HepG2 (cell line): ENCODE data around the gene TXNDC11. TPM values are rescaled to one million over a fixed set of nuclear protein-coding genes. Genes with fewer than 3 reads are reported as not detected.
A peak's percentile ranks its signal among the peaks of the same experiment; 100 is the strongest.

Experiments
- ADNP ChIP-seq: sonication (generic); formaldehyde crosslinking; IDR thresholded peaks from 2 replicates; pipeline ENCODE4 v1.4.0; 2020; ENCODE audit warnings: missing genetic modification reagents
- CBFB ChIP-seq: sonication (generic); formaldehyde crosslinking; IDR thresholded peaks from 2 replicates; pipeline ENCODE4 v1.4.0; 2020; ENCODE audit warnings: missing genetic modification reagents
- CCAR2 ChIP-seq: fragments of 200-400 bp; formaldehyde crosslinking; optimal IDR thresholded peaks from 2 replicates; pipeline ENCODE3; 2018; ENCODE audit warnings: low read depth, mild to moderate bottlenecking, low read length, moderate library complexity
- FOXC1 ChIP-seq: sonication (generic); formaldehyde crosslinking; IDR thresholded peaks from 2 replicates; pipeline ENCODE4 v1.8.0; 2022; ENCODE audit warnings: mild to moderate bottlenecking, missing genetic modification reagents, borderline replicate concordance
- HIVEP1 ChIP-seq: sonication (generic); formaldehyde crosslinking; IDR thresholded peaks from 2 replicates; pipeline ENCODE4 v1.4.0; 2020; ENCODE audit warnings: mild to moderate bottlenecking, missing genetic modification reagents
- HOXA9 ChIP-seq: sonication (generic); formaldehyde crosslinking; IDR thresholded peaks from 2 replicates; pipeline ENCODE4 v1.8.1; 2022; ENCODE audit warnings: missing genetic modification reagents, mild to moderate bottlenecking, moderate library complexity, borderline replicate concordance
- KLF15 ChIP-seq: sonication (generic); formaldehyde crosslinking; IDR thresholded peaks from 2 replicates; pipeline ENCODE4 v1.8.1; 2023; ENCODE audit warnings: borderline replicate concordance, mild to moderate bottlenecking, inconsistent platforms, missing genetic modification reagents, mixed read lengths
- KLF9 ChIP-seq: IDR thresholded peaks from 2 replicates; pipeline ENCODE4 v1.6.1; 2016; ENCODE audit warnings: low read depth
- NFKBIZ ChIP-seq: IDR thresholded peaks from 2 replicates; pipeline ENCODE4 v1.6.1; 2018; ENCODE audit warnings: missing genetic modification reagents, missing compliant biosample characterization
- NR2C2 ChIP-seq: sonication (generic); formaldehyde crosslinking; IDR thresholded peaks from 2 replicates; pipeline ENCODE4 v1.4.0; 2020; ENCODE audit warnings: missing genetic modification reagents, mild to moderate bottlenecking, moderate library complexity, borderline replicate concordance
- NR2F2 ChIP-seq: IDR thresholded peaks from 2 replicates; pipeline ENCODE4 v1.6.1; 2012; ENCODE audit warnings: low read depth, inconsistent platforms, borderline replicate concordance
- TBX3 ChIP-seq: fragments of 450-650 bp; IDR thresholded peaks from 2 replicates; pipeline ENCODE4 v1.6.1; 2017; ENCODE audit warnings: antibody characterized with exemption, mild to moderate bottlenecking, inconsistent platforms, borderline replicate concordance
- WIZ ChIP-seq: sonication (generic); formaldehyde crosslinking; IDR thresholded peaks from 2 replicates; pipeline ENCODE4 v1.5.1; 2020; ENCODE audit warnings: mild to moderate bottlenecking, missing genetic modification reagents
- ZNF3 ChIP-seq: IDR thresholded peaks from 2 replicates; pipeline ENCODE4 v1.7.0; 2017; ENCODE audit warnings: inconsistent platforms
- ZNF329 ChIP-seq: sonication (generic); formaldehyde crosslinking; IDR thresholded peaks from 2 replicates; pipeline ENCODE4 v1.9.0; 2021; ENCODE audit warnings: low read depth, mild to moderate bottlenecking, missing genetic modification reagents
- ZNF614 ChIP-seq: IDR thresholded peaks from 2 replicates; pipeline ENCODE4 v1.6.1; 2018; ENCODE audit warnings: missing biosample characterization, missing genetic modification reagents, inconsistent platforms, borderline replicate concordance
- ZNF615 ChIP-seq: sonication (generic); formaldehyde crosslinking; IDR thresholded peaks from 2 replicates; pipeline ENCODE4 v1.5.0; 2020; ENCODE audit warnings: mild to moderate bottlenecking, missing genetic modification reagents, borderline replicate concordance
- ZNF761 ChIP-seq: sonication (generic); formaldehyde crosslinking; conservative IDR thresholded peaks from 2 replicates; pipeline ENCODE4 v1.4.0; 2020; ENCODE audit warnings: mild to moderate bottlenecking, missing genetic modification reagents
- ZNF775 ChIP-seq: sonication (generic); formaldehyde crosslinking; IDR thresholded peaks from 2 replicates; pipeline ENCODE4 v1.4.0; 2020; ENCODE audit warnings: missing genetic modification reagents, mild to moderate bottlenecking, moderate library complexity, borderline replicate concordance
- polyA plus RNA-seq, 8 experiments: library from polyadenylated mRNA; depleted of rRNA in 3 of 8; stranded (reverse) in 7 of 8; unstranded in 1 of 8; fragments of >200 nt; fragmentation: Illumina TruSeq in 4 of 8; extraction: Trizol in 4 of 8; gene quantifications; 2 replicates each; pipeline versions ENCODE4 v1.2.1 to v1.2.3, GENCODE V29; 2011 to 2016; ENCODE audit warnings: low read depth in 4 of 8, missing spikeins in 1 of 8, mixed read lengths in 1 of 8; ENCODE audit not compliant: insufficient read depth in 1 of 8
- total RNA-seq, 5 experiments: library from RNA; depleted of rRNA; stranded (reverse); fragments of >200 nt; fragmentation: Illumina TruSeq; extraction: Trizol; gene quantifications; 2 replicates each; pipeline ENCODE4 v1.2.3, GENCODE V29; 2016; ENCODE audit warnings: low read depth in 1 of 5
- TF ChIP-seq, protein P1 (sequence below): fragments of 450-650 bp; IDR thresholded peaks from 2 replicates; pipeline ENCODE4 v1.6.1; 2017; ENCODE audit warnings: mild to moderate bottlenecking
- TF ChIP-seq, protein P2 (sequence below): IDR thresholded peaks from 2 replicates; pipeline ENCODE4 v1.6.1; 2016
- TF ChIP-seq, protein P3 (sequence below), 2 experiments: IDR thresholded peaks; 2 replicates each; pipeline ENCODE4 v1.6.1; 2011 to 2012; ENCODE audit warnings: low read length in 2 of 2, borderline replicate concordance in 1 of 2, low read depth in 1 of 2, mild to moderate bottlenecking in 1 of 2, moderate library complexity in 1 of 2
- TF ChIP-seq, protein P4 (sequence below): sonication (generic); formaldehyde crosslinking; IDR thresholded peaks from 2 replicates; pipeline ENCODE4 v1.8.0; 2023; ENCODE audit warnings: mild to moderate bottlenecking, missing genetic modification reagents

The TXNDC11 gene
- total and polyA plus RNA-seq, 2 of the 13 experiments (the other 11 are each of a cell fraction or from before 2014, with no cell fraction given), result 74.9 to 123 TPM

DNA sequence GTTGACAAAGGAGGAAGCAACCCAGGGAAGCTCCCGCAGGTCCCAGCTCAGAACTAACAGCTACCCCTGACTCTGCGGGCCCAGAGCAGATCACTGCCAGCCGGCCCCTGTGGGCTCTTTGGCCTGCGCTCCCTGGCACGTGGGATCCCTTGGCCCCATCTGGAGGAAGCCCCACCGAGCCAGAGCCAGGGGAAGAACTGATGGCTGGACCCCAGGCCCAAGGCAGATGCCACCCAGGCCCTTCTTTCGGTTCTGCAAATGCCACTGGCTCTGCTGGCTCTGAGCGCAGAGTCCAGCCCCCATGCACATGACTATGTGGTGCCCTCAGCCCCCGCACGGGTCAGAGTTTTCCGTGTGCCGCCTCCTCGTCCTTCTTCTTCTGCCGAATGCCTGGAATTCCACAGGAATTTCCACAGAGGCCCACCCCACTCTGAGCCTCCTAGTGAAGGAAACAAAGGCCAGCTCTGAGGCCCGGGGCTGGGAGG, 110.2 kb downstream of the TXNDC11 start (continued):
- TF ChIP-seq, protein P1, sequence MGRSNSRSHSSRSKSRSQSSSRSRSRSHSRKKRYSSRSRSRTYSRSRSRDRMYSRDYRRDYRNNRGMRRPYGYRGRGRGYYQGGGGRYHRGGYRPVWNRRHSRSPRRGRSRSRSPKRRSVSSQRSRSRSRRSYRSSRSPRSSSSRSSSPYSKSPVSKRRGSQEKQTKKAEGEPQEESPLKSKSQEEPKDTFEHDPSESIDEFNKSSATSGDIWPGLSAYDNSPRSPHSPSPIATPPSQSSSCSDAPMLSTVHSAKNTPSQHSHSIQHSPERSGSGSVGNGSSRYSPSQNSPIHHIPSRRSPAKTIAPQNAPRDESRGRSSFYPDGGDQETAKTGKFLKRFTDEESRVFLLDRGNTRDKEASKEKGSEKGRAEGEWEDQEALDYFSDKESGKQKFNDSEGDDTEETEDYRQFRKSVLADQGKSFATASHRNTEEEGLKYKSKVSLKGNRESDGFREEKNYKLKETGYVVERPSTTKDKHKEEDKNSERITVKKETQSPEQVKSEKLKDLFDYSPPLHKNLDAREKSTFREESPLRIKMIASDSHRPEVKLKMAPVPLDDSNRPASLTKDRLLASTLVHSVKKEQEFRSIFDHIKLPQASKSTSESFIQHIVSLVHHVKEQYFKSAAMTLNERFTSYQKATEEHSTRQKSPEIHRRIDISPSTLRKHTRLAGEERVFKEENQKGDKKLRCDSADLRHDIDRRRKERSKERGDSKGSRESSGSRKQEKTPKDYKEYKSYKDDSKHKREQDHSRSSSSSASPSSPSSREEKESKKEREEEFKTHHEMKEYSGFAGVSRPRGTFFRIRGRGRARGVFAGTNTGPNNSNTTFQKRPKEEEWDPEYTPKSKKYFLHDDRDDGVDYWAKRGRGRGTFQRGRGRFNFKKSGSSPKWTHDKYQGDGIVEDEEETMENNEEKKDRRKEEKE, result no peak
- no peak for TF ChIP-seq ZNF615 (CRISPR knock-in tag)
- TF ChIP-seq, protein P2, sequence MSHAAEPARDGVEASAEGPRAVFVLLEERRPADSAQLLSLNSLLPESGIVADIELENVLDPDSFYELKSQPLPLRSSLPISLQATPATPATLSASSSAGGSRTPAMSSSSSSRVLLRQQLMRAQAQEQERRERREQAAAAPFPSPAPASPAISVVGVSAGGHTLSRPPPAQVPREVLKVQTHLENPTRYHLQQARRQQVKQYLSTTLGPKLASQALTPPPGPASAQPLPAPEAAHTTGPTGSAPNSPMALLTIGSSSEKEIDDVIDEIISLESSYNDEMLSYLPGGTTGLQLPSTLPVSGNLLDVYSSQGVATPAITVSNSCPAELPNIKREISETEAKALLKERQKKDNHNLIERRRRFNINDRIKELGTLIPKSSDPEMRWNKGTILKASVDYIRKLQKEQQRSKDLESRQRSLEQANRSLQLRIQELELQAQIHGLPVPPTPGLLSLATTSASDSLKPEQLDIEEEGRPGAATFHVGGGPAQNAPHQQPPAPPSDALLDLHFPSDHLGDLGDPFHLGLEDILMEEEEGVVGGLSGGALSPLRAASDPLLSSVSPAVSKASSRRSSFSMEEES (CRISPR knock-in tag), result peak; percentile 74
- TF ChIP-seq CCAR2, result no peak
- 0 out of 2 replicates have a peak, but pooled peaks have one; percentile 16 for TF ChIP-seq HIVEP1 (CRISPR knock-in tag)
- TF ChIP-seq ZNF329 (CRISPR knock-in tag), result no peak
- TF ChIP-seq KLF9 (CRISPR knock-in tag), result no peak
- TF ChIP-seq ZNF3 (CRISPR knock-in tag), result no peak
- no peak for TF ChIP-seq ZNF761 (CRISPR knock-in tag)
- TF ChIP-seq, protein P3, sequence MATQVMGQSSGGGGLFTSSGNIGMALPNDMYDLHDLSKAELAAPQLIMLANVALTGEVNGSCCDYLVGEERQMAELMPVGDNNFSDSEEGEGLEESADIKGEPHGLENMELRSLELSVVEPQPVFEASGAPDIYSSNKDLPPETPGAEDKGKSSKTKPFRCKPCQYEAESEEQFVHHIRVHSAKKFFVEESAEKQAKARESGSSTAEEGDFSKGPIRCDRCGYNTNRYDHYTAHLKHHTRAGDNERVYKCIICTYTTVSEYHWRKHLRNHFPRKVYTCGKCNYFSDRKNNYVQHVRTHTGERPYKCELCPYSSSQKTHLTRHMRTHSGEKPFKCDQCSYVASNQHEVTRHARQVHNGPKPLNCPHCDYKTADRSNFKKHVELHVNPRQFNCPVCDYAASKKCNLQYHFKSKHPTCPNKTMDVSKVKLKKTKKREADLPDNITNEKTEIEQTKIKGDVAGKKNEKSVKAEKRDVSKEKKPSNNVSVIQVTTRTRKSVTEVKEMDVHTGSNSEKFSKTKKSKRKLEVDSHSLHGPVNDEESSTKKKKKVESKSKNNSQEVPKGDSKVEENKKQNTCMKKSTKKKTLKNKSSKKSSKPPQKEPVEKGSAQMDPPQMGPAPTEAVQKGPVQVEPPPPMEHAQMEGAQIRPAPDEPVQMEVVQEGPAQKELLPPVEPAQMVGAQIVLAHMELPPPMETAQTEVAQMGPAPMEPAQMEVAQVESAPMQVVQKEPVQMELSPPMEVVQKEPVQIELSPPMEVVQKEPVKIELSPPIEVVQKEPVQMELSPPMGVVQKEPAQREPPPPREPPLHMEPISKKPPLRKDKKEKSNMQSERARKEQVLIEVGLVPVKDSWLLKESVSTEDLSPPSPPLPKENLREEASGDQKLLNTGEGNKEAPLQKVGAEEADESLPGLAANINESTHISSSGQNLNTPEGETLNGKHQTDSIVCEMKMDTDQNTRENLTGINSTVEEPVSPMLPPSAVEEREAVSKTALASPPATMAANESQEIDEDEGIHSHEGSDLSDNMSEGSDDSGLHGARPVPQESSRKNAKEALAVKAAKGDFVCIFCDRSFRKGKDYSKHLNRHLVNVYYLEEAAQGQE (IDR thresholded peaks at IDR 0.05; ENCODE audit: borderline replicate concordance in 1 of 2, low read depth in 1 of 2, low read length in 2 of 2), result no peak
- TF ChIP-seq NR2C2 (CRISPR knock-in tag), result no peak
- no peak for TF ChIP-seq ZNF775 (CRISPR knock-in tag)
- no peak for TF ChIP-seq ADNP (CRISPR knock-in tag)
- no peak for TF ChIP-seq NFKBIZ (CRISPR knock-in tag)
- TF ChIP-seq HOXA9, result no peak
- no peak for TF ChIP-seq ZNF614
- no peak for TF ChIP-seq CBFB (CRISPR knock-in tag)
- no peak for TF ChIP-seq KLF15 (CRISPR knock-in tag)
- no peak for TF ChIP-seq WIZ (CRISPR knock-in tag)
- TF ChIP-seq NR2F2, result no peak
- TF ChIP-seq TBX3, result no peak
- TF ChIP-seq, protein P4, sequence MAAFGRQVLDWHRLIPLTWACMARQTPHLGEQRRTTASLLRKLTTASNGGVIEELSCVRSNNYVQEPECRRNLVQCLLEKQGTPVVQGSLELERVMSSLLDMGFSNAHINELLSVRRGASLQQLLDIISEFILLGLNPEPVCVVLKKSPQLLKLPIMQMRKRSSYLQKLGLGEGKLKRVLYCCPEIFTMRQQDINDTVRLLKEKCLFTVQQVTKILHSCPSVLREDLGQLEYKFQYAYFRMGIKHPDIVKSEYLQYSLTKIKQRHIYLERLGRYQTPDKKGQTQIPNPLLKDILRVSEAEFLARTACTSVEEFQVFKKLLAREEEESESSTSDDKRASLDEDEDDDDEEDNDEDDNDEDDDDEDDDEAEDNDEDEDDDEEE (CRISPR knock-in tag), result 0 out of 2 replicates have a peak, but pooled peaks have one; percentile 30
- TF ChIP-seq FOXC1 (CRISPR knock-in tag), result peak; percentile 90
